ENCODE data around the gene TWIST2.

TWIST2 gene

DNA sequence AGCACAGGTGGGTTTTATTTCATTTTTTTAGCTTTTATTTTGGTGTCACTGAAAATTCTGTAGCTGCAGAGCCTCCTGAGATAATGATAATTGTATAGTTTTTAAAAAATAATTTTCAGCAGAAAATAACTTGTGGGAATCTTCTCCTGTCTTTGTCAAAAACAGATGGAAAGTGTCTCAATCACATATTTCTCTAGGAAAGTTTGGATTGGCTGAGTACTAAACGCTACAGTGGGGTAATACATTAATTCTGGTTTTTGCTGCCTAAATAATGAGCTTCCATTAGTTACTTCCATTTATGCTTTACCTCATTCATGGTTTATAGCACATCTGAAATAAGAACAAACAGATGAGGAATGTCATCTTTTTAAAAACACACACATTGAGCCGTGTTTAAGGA is 2.2 kb downstream of the TWIST2 start:
- intact Hi-C loops (cut with DNase I; ENCODE audit: low total_unique reads), result no loop called here
- DNase-seq, result no peak
- Histone ChIP-seq H3K27ac (no peak overlapping the region), H3K9me3 (no peaks in the 10 kb centered on the region), H3K4me1 (peaks cover 0 to 36% (median 22%) of the 10 kb centered on the region in 4 donors), H3K4me3 (peak overlapping the region; percentile 60 to 72), H3K27me3 (peaks cover 0 to 15% of the 10 kb centered on the region in 2 donors), H3K36me3 (no peaks in the 10 kb centered on the region)
- TF ChIP-seq, protein P1, sequence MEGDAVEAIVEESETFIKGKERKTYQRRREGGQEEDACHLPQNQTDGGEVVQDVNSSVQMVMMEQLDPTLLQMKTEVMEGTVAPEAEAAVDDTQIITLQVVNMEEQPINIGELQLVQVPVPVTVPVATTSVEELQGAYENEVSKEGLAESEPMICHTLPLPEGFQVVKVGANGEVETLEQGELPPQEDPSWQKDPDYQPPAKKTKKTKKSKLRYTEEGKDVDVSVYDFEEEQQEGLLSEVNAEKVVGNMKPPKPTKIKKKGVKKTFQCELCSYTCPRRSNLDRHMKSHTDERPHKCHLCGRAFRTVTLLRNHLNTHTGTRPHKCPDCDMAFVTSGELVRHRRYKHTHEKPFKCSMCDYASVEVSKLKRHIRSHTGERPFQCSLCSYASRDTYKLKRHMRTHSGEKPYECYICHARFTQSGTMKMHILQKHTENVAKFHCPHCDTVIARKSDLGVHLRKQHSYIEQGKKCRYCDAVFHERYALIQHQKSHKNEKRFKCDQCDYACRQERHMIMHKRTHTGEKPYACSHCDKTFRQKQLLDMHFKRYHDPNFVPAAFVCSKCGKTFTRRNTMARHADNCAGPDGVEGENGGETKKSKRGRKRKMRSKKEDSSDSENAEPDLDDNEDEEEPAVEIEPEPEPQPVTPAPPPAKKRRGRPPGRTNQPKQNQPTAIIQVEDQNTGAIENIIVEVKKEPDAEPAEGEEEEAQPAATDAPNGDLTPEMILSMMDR (IDR thresholded peaks at IDR 0.05), result no peak

DNA sequence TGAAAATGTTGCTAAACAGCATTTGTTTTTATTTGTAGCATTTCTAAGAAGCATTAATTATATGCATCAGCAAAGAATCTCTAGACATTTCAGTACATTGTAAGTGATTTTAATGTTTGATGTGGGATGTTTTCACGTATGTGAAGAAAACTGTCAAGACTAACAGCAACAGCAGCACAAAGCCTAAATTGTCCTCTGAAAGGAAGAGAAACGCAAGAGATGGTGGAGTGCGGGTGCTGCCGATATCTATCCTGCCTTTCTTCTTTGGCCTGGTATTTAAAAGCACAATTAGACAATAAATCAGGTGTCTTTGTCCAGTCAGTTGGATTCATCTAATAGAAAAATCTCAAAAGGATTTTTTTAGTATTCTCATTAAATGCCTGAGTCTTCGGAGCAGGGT is 3.1 kb downstream of the TWIST2 start:
- TF ChIP-seq, protein P1 (IDR thresholded peaks at IDR 0.05), result no peak
- H3K4me3 ChIP-seq, result no peak overlapping the region
- H3K27me3 ChIP-seq, result peaks cover 0 to 15% of the 10 kb centered on the region in 2 donors
- intact Hi-C loops (cut with DNase I; ENCODE audit: low total_unique reads), result no loop called here
- H3K4me1 ChIP-seq, result peaks cover 0 to 36% (median 22%) of the 10 kb centered on the region in 4 donors
- no peaks in the 10 kb centered on the region for H3K9me3 ChIP-seq
- no peak overlapping the region for H3K27ac ChIP-seq
- DNase-seq, result no peak
- no peaks in the 10 kb centered on the region for H3K36me3 ChIP-seq

GRCh38 chr2:238851761-238852160 is 3.9 kb downstream of the TWIST2 start:
- intact Hi-C loops (cut with DNase I; ENCODE audit: low total_unique reads), result no loop called here
- Histone ChIP-seq H3K4me1 (peaks cover 0 to 33% (median 19%) of the 10 kb centered on the region in 4 donors), H3K36me3 (no peaks in the 10 kb centered on the region), H3K9me3 (no peaks in the 10 kb centered on the region), H3K4me3 (no peak overlapping the region), H3K27me3 (peaks cover 0 to 11% of the 10 kb centered on the region in 2 donors), H3K27ac (no peak overlapping the region)
- TF ChIP-seq, protein P1 (IDR thresholded peaks at IDR 0.05), result no peak
- DNase-seq, result no peak

GRCh38 chr2:238852206-238852869 is 4.5 kb downstream of the TWIST2 start:
- no peaks in the 10 kb centered on the region for H3K9me3 ChIP-seq
- TF ChIP-seq, protein P1 (IDR thresholded peaks at IDR 0.05), result no peak
- no peak for DNase-seq
- H3K27ac ChIP-seq, result no peak overlapping the region
- no peak overlapping the region for H3K4me3 ChIP-seq
- no peaks in the 10 kb centered on the region for H3K36me3 ChIP-seq
- H3K27me3 ChIP-seq, result peaks cover 0 to 9% of the 10 kb centered on the region in 2 donors
- intact Hi-C loops (cut with DNase I; ENCODE audit: low total_unique reads), result no loop called here
- peaks cover 0 to 27% (median 14%) of the 10 kb centered on the region in 4 donors for H3K4me1 ChIP-seq

DNA sequence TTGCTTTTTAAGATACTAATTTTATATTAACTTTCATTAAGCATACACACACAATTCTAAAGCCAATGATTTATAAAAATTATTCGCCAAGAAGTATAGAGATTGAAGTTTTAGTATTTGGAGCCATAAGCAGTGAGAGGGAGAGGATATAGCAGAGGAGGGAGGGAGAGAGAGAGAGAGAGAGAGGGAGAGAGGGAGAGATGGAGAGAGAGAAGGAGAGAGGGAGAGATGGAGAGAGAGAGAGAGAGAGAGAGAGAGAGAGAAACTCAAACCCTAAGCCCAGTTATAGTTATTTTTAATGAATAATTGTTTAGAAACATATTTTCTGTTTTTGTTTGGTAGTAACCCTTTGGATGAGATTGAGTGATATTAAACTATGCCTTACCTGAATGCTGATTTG is 5.3 kb downstream of the TWIST2 start:
- Histone ChIP-seq H3K4me1 (peaks cover 0 to 18% (median 13%) of the 10 kb centered on the region in 4 donors), H3K9me3 (no peaks in the 10 kb centered on the region), H3K27ac (no peak overlapping the region), H3K36me3 (no peaks in the 10 kb centered on the region), H3K4me3 (no peak overlapping the region), H3K27me3 (peaks cover 0 to 9% of the 10 kb centered on the region in 2 donors)
- TF ChIP-seq, protein P1 (IDR thresholded peaks at IDR 0.05), result no peak
- intact Hi-C loops (cut with DNase I; ENCODE audit: low total_unique reads), result no loop called here
- no peak for DNase-seq
